Tibial artery (tissue), 4 donors: ENCODE measurements around the gene EHD4.

ENCODE experiments used
- DNase-seq, 2 donors: peaks; one replicate each; pipeline ENCODE4 v3.0.0-alpha.2; 2019
- H3K27ac ChIP-seq, 2 donors: fragments of 200-600 bp; sonication (generic) in 1 of 2; 1 replicate in 1 of 2; 2 replicates in 1 of 2; pipeline ENCODE4 v1.5.1; 2018 to 2019; ENCODE audit warnings: mild to moderate bottlenecking in 1 of 2
- H3K27me3 ChIP-seq, 2 donors: fragments of 200-600 bp; sonication (generic) in 1 of 2; one replicate each; pipeline versions ENCODE4 v1.5.1 to v1.6.0; 2016 to 2019
- H3K36me3 ChIP-seq, 3 donors: fragments of 200-600 bp; sonication (generic) in 2 of 3; one replicate each; pipeline ENCODE4 v1.5.1; 2016 to 2019; ENCODE audit warnings: mild to moderate bottlenecking in 2 of 3
- H3K4me1 ChIP-seq, 4 donors: fragments of 200-600 bp; sonication (generic) in 2 of 4; 1 replicate in 3 of 4; 2 replicates in 1 of 4; pipeline ENCODE4 v1.5.1; 2016 to 2019
- H3K4me3 ChIP-seq, 2 donors: fragments of 200-600 bp; sonication (generic) in 1 of 2; 1 replicate in 1 of 2; 2 replicates in 1 of 2; pipeline ENCODE4 v1.5.1; 2018 to 2019; ENCODE audit warnings: mild to moderate bottlenecking in 2 of 2
- H3K9me3 ChIP-seq, 3 donors: fragments of 200-600 bp; sonication (generic) in 1 of 3; one replicate each; pipeline ENCODE4 v1.5.1; 2016 to 2019
- intact Hi-C: fragments of 100-400 bp; cut with DNase I; formaldehyde crosslinking; loops from one replicate; pipeline ENCODE4 v1.15.0; 2023; ENCODE audit warnings: low total_unique reads
- TF ChIP-seq, protein P1 (sequence below), 2 experiments: fragments of 200-600 bp in 1 of 2; fragments of 450-650 bp in 1 of 2; IDR thresholded peaks; one replicate each; pipeline ENCODE4 v1.5.1; 2017 to 2019; ENCODE audit warnings: antibody characterized with exemption in 2 of 2, mild to moderate bottlenecking in 1 of 2, moderate library complexity in 1 of 2

EHD4 gene

GRCh38 chr15:41955807-41956525, 16.4 kb downstream of the EHD4 start:
- Histone ChIP-seq H3K4me1 (peaks cover 0 to 63% (median 37%) of the 10 kb centered on the region in 4 donors), H3K27me3 (no peaks in the 10 kb centered on the region), H3K9me3 (no peaks in the 10 kb centered on the region), H3K4me3 (peak overlapping the region; percentile 30 to 43), H3K27ac (peak overlapping the region; percentile 32 to 63), H3K36me3 (peaks cover 7 to 27% (median 9%) of the 10 kb centered on the region in 3 donors)
- DNase-seq: no peak
- TF ChIP-seq, protein P1, sequence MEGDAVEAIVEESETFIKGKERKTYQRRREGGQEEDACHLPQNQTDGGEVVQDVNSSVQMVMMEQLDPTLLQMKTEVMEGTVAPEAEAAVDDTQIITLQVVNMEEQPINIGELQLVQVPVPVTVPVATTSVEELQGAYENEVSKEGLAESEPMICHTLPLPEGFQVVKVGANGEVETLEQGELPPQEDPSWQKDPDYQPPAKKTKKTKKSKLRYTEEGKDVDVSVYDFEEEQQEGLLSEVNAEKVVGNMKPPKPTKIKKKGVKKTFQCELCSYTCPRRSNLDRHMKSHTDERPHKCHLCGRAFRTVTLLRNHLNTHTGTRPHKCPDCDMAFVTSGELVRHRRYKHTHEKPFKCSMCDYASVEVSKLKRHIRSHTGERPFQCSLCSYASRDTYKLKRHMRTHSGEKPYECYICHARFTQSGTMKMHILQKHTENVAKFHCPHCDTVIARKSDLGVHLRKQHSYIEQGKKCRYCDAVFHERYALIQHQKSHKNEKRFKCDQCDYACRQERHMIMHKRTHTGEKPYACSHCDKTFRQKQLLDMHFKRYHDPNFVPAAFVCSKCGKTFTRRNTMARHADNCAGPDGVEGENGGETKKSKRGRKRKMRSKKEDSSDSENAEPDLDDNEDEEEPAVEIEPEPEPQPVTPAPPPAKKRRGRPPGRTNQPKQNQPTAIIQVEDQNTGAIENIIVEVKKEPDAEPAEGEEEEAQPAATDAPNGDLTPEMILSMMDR (IDR thresholded peaks at IDR 0.05): no peak
- intact Hi-C loops: no loop called here

- peak overlapping the region; percentile 32 to 63 for H3K27ac ChIP-seq
- intact Hi-C loops: no loop called here
- DNase-seq: no peak
- H3K9me3 ChIP-seq: no peaks in the 10 kb centered on the region
- peaks cover 0 to 66% (median 46%) of the 10 kb centered on the region in 4 donors for H3K4me1 ChIP-seq
- H3K27me3 ChIP-seq: no peaks in the 10 kb centered on the region
- H3K4me3 ChIP-seq: no peak overlapping the region
- H3K36me3 ChIP-seq: peaks cover 7 to 27% (median 9%) of the 10 kb centered on the region in 3 donors
- TF ChIP-seq, protein P1 (IDR thresholded peaks at IDR 0.05): no peak
These were observed 17.3 kb downstream of the EHD4 start for GRCh38 chr15:41955100-41955499.

DNA sequence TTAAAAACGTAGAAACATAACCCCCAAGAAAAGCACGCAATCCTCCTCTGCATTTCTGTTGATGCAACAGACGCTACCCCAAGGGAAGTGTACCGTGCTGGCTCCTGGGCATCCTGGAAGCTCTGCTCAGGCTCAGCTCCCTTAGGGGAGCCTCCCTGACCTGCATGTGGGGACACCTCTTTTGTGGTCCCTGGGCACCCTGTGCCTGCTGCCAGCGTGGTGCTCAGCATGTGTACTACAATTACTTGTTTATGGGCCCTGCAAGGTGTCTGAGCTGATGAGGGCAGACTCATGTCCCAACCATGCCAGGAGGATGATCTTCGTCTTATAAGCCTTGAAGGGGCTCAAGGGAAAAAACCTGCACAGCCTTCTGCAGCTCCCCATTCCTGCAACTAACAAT, 18.3 kb downstream of the EHD4 start:
- intact Hi-C loops: no loop called here
- Histone ChIP-seq H3K9me3 (no peaks in the 10 kb centered on the region), H3K27ac (no peak overlapping the region), H3K4me1 (peaks cover 0 to 69% (median 51%) of the 10 kb centered on the region in 4 donors), H3K27me3 (no peaks in the 10 kb centered on the region), H3K36me3 (peaks cover 7 to 27% (median 9%) of the 10 kb centered on the region in 3 donors), H3K4me3 (no peak overlapping the region)
- TF ChIP-seq, protein P1 (IDR thresholded peaks at IDR 0.05): no peak
- DNase-seq: no peak

DNA sequence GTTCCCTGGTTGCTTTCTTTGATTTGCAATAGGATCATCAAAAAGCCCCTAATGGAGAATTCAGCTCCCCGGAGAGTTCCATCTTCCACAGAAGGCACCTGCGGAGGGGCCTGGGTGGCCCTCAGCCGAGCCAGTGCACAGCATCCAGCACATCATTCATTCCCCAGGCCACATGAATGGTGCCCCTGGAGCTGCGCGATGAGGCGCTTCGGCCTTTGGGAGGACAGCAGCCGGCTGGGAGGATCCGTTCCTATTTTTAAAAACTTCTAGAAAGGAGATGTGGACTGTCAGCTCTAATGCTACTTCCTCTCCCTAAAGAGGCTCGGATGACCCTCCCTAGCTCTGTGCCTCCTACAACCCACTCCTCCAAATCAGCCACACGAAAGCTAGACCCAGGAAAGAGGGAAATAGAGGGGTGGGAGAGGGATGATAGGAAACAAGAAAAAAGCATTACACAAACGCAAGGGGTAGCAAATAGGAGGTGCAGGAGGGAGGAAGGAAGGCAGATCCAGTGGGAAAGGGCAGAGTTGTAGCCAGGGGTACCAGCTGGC, 20.3 kb downstream of the EHD4 start:
- intact Hi-C loops: no loop called here

DNA sequence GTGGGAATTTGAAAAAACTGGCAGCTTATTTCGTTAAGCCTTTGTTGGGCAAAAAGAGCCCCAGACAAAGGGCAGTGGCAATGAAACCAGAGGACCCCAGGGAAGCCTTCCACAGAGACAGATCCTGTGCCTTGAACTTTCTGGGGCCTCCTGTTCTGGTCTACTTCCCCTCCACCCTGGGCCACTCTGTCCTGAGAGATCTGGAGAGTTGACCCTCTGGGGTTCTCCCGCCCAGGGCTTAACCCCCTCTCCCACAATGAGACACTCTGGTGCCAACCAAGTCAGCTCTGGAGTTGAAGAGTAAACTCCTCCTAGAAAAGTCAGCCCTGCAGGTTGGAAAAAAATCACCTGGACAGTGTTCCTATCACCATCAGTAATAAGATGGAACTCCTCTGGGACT, 20.8 kb downstream of the EHD4 start:
- no peak for DNase-seq

More for the DNA sequence above, 20.3 kb downstream of the EHD4 start:
- DNase-seq: no peak
- TF ChIP-seq, protein P1 (IDR thresholded peaks at IDR 0.05): no peak
- Histone ChIP-seq H3K36me3 (peaks cover 7 to 27% (median 9%) of the 10 kb centered on the region in 3 donors), H3K4me1 (peaks cover 0 to 69% (median 45%) of the 10 kb centered on the region in 4 donors), H3K27ac (peak overlapping the region; percentile 46 to 54), H3K4me3 (no peak overlapping the region), H3K9me3 (no peaks in the 10 kb centered on the region), H3K27me3 (no peaks in the 10 kb centered on the region)

More for the DNA sequence above, 20.8 kb downstream of the EHD4 start:
- Histone ChIP-seq H3K4me3 (no peak overlapping the region), H3K36me3 (peaks cover 7 to 27% (median 9%) of the 10 kb centered on the region in 3 donors), H3K27ac (peak overlapping the region; percentile 46 to 54), H3K4me1 (peaks cover 0 to 68% (median 45%) of the 10 kb centered on the region in 4 donors), H3K9me3 (no peaks in the 10 kb centered on the region), H3K27me3 (no peaks in the 10 kb centered on the region)
- intact Hi-C loops: no loop called here
- TF ChIP-seq, protein P1 (IDR thresholded peaks at IDR 0.05): no peak
